Smooth muscle cell (in vitro differentiated cells): Measurements from ENCODE around the gene CCNQ. TPM values are rescaled to one million over a fixed set of nuclear protein-coding genes. Genes with fewer than 3 reads are reported as not detected.

ENCODE experiments used
- DNase-seq: peaks from one replicate; lab custom pipeline; 2025; ENCODE audit not compliant: unreplicated experiment; lab: John Stamatoyannopoulos, UW
- H2AFZ ChIP-seq: fragments of 200-600 bp; sonication (generic); 2 replicates; pipeline ENCODE4 v1.6.0; 2016; ENCODE audit warnings: antibody characterized with exemption, low read depth, mild to moderate bottlenecking
- H3F3A ChIP-seq: fragments of 200-600 bp; sonication (generic); 2 replicates; pipeline ENCODE4 v1.6.0; 2017; ENCODE audit warnings: antibody characterized with exemption, low read depth
- H3K27ac ChIP-seq: fragments of 200-600 bp; sonication (generic); 2 replicates; pipeline ENCODE4 v1.5.1; 2016; ENCODE audit warnings: low read depth, mild to moderate bottlenecking
- H3K27me3 ChIP-seq: fragments of 200-600 bp; sonication (generic); 2 replicates; pipeline ENCODE4 v1.6.1; 2016; ENCODE audit warnings: low read depth, mild to moderate bottlenecking
- H3K36me3 ChIP-seq: fragments of 200-600 bp; sonication (generic); 2 replicates; pipeline ENCODE4 v1.5.1; 2016; ENCODE audit warnings: low read depth
- H3K4me1 ChIP-seq: fragments of 200-600 bp; sonication (generic); 2 replicates; pipeline ENCODE4 v1.5.1; 2016; ENCODE audit warnings: low read depth
- H3K4me2 ChIP-seq: fragments of 200-600 bp; sonication (generic); 2 replicates; pipeline ENCODE4 v1.6.0; 2016; ENCODE audit warnings: mild to moderate bottlenecking
- H3K4me3 ChIP-seq: fragments of 200-600 bp; sonication (generic); 2 replicates; pipeline ENCODE4 v1.5.1; 2016; ENCODE audit warnings: mild to moderate bottlenecking
- H3K79me2 ChIP-seq: fragments of 200-600 bp; sonication (generic); 2 replicates; pipeline ENCODE4 v1.6.0; 2016; ENCODE audit warnings: low read depth, mild to moderate bottlenecking
- H3K9ac ChIP-seq: fragments of 200-600 bp; sonication (generic); 2 replicates; pipeline ENCODE4 v1.6.0; 2016; ENCODE audit warnings: low read depth
- H3K9me3 ChIP-seq: fragments of 200-600 bp; sonication (generic); replicated peaks from 2 replicates; pipeline ENCODE4 v1.5.1; 2016; ENCODE audit warnings: low read depth
- H4K20me1 ChIP-seq: fragments of 200-600 bp; sonication (generic); 2 replicates; pipeline ENCODE4 v1.6.0; 2016; ENCODE audit warnings: low read depth
- CTCF ChIP-seq: fragments of 200-600 bp; sonication (generic); IDR thresholded peaks from 2 replicates; pipeline ENCODE4 v1.5.1; 2017; ENCODE audit warnings: borderline replicate concordance, mild to moderate bottlenecking, antibody characterized with exemption; ENCODE audit not compliant: insufficient read depth, poor library complexity, severe bottlenecking
- WGBS: methylation state at CpG from one replicate; pipeline ENCODE4 v1.1.7; 2016; ENCODE audit warnings: low lambda C conversion rate; 5-methylcytosine and 5-hydroxymethylcytosine counted together
- polyA plus RNA-seq: library from polyadenylated mRNA; unstranded; fragments of >200 nt; fragmentation: Nextera tagmentation; extraction: Ambion mirVana; gene quantifications from 2 replicates; pipeline ENCODE4 v1.2.1, GENCODE V29; 2016
- total RNA-seq: library from RNA; depleted of rRNA; stranded (reverse); fragments of >200 nt; gene quantifications from 2 replicates; pipeline ENCODE4 v1.2.3, GENCODE V29; 2014

Gene CCNQ
- total and polyA plus RNA-seq, 2 experiments from 2014 or later: 9.4 to 27.3 TPM

GRCh38 chrX:153645921-153646488 is 47.1 kb upstream of the CCNQ start:
- no peaks in the 10 kb centered on the region for H3K36me3 ChIP-seq
- WGBS: 77% methylated on average over 10 of the region's 10 CpGs
- no peak overlapping the region for H3K27ac ChIP-seq
- H3K4me3 ChIP-seq: no peak overlapping the region
- no peak overlapping the region for H2AFZ ChIP-seq
- DNase-seq: no peak
- peaks cover 3% of the 10 kb centered on the region for H3K4me1 ChIP-seq
- no peak for TF ChIP-seq CTCF
- no peaks in the 10 kb centered on the region for H3K79me2 ChIP-seq
- H4K20me1 ChIP-seq: no peaks in the 10 kb centered on the region
- no peaks in the 10 kb centered on the region for H3F3A ChIP-seq
- peaks cover 13% of the 10 kb centered on the region for H3K27me3 ChIP-seq
- no peak overlapping the region for H3K9ac ChIP-seq
- H3K4me2 ChIP-seq: no peak overlapping the region
- no peaks in the 10 kb centered on the region for H3K9me3 ChIP-seq

- Histone ChIP-seq H2AFZ (no peak overlapping the region), H3K4me2 (no peak overlapping the region), H3K4me1 (peaks cover 3% of the 10 kb centered on the region), H3K27ac (no peak overlapping the region), H3K79me2 (no peaks in the 10 kb centered on the region), H3K9ac (no peak overlapping the region), H3K4me3 (no peak overlapping the region), H3F3A (no peaks in the 10 kb centered on the region), H3K36me3 (no peaks in the 10 kb centered on the region), H3K27me3 (peaks cover 13% of the 10 kb centered on the region), H3K9me3 (no peaks in the 10 kb centered on the region), H4K20me1 (no peaks in the 10 kb centered on the region)
- 68% methylated on average over 6 of the region's 6 CpGs for WGBS
- TF ChIP-seq CTCF: no peak
- DNase-seq: no peak
These were observed 46.2 kb upstream of the CCNQ start for GRCh38 chrX:153645151-153645550.

DNA sequence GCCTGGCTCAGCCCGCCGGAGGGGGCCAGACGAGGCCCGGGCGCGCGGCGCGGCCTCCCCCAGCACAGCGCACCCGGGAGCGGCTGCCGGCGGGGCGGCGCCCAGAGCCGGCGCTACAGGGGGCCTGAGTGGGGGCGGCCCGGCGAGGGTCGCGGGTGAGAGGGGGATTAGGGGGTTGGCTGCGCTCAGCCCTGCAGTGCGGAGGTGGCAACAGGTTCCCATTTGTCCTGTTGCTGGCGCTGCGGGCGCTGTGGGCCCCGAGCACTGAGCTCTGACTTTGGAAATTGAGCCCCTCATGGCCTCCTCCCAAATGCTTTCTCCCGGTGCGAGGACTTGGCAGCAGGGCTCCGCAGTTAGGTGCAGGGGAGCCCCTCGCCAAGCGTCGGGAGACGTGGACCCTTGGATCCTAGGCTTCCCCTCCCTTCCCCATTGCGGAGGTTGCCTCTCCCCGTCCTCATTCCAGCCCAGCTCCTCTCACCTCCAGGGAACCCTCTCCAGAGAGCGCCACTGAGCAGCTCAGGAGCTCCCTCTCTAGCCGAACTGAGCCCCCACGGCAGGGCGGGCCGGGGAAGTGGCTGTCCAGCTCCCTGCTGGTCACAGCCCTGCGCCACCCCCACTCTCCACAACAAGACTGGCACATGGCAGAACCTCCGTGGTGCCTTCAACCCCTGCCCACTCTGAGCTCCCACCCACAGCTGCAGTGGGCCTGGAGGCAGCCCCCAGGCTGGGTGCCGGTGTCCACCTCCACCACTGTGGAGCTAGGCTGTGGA is 45.6 kb upstream of the CCNQ start:
- Histone ChIP-seq H3K36me3 (no peaks in the 10 kb centered on the region), H3K4me1 (peaks cover 3% of the 10 kb centered on the region), H3K9ac (no peak overlapping the region), H3K27ac (no peak overlapping the region), H3K4me3 (no peak overlapping the region), H4K20me1 (no peaks in the 10 kb centered on the region), H3K27me3 (peaks cover 13% of the 10 kb centered on the region), H3K4me2 (peak overlapping the region; percentile 51), H2AFZ (no peak overlapping the region), H3K9me3 (no peaks in the 10 kb centered on the region), H3F3A (no peaks in the 10 kb centered on the region), H3K79me2 (no peaks in the 10 kb centered on the region)
- no peak for DNase-seq
- WGBS: 44% methylated on average over 20 of the region's 46 CpGs
- TF ChIP-seq CTCF: no peak
